Hematopoietic multipotent progenitor cell (in vitro differentiated cells): ENCODE measurements around the gene SSRP1. TPM values are rescaled to one million over a fixed set of nuclear protein-coding genes. Genes with fewer than 3 reads are reported as not detected.
A peak's percentile ranks its signal among the peaks of the same experiment; 100 is the strongest.

Experiments used
- DNase-seq, 3 donors: peaks; one replicate each; pipeline ENCODE4 v3.0.0-alpha.2; 2011 to 2015; ENCODE audit warnings: low read depth in 2 of 3, low spot score in 2 of 3
- total RNA-seq: library from RNA; depleted of rRNA; stranded (reverse); fragments of >200 nt; gene quantifications from one replicate; pipeline ENCODE4 v1.2.3, GENCODE V29; 2012

Gene SSRP1
- total RNA-seq, 1 donor, result 89.9 TPM

- no peak for DNase-seq
Observed at GRCh38 chr11:57359896-57360690, 24.4 kb upstream of the SSRP1 start.

DNA sequence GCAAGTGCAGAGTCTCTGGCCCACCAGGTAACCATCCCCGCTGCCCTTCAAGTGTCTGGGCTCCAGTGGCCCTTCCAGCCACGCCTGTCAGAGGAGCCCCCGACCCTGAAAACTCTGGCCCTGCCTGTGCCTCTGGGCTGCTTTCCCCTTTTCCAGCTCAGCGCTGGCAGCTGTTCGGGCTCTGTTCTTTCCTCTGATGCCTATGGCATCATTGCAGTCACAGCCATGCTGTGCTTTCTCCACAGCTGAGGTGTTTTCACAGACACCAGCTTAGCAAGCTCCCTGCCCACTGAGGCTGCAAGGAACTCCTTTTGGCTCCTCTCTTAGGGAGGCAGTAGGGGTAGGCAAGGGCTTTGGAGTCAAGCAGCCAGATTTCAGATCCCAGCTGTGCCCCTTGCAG is 23.7 kb upstream of the SSRP1 start:
- no peak for DNase-seq

- no peak for DNase-seq
Observed at GRCh38 chr11:57358991-57359390, 23.3 kb upstream of the SSRP1 start.

GRCh38 chr11:57358543-57358961 is 22.9 kb upstream of the SSRP1 start:
- DNase-seq, result peak in 1 of 3 donors; percentile 14

GRCh38 chr11:57357856-57358255 is 22.2 kb upstream of the SSRP1 start:
- peak in 1 of 3 donors; percentile 25 for DNase-seq

GRCh38 chr11:57357310-57357709 is 21.6 kb upstream of the SSRP1 start:
- no peak for DNase-seq

DNA sequence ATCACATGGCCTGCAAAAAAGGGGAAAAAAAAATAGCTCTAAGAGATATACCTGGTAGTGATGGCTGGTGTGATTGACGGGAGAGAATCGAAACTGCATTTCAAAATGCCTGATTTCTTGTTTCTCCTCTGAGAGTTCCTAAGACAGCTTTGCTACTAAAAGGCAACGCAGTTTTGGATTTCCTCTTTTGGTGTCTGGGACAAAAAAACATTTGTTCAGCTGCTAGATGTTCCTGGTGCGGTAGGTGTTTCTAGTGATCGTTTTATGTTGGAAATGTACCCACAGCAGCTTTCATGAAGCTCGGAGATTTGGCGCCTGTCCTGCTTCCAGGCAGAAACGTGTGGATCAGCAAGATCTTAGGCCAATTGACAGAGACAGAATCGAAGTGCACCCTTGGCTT is 20.6 kb upstream of the SSRP1 start:
- no peak for DNase-seq

GRCh38 chr11:57354699-57355098 is 19.0 kb upstream of the SSRP1 start:
- DNase-seq, result peak in 2 of 3 donors; percentile 94 to 98

- DNase-seq, result peak in 1 of 3 donors; percentile 28
Observed at GRCh38 chr11:57353852-57354251, 18.2 kb upstream of the SSRP1 start.

- DNase-seq, result no peak
Observed at GRCh38 chr11:57353446-57353845, 17.8 kb upstream of the SSRP1 start.

DNA sequence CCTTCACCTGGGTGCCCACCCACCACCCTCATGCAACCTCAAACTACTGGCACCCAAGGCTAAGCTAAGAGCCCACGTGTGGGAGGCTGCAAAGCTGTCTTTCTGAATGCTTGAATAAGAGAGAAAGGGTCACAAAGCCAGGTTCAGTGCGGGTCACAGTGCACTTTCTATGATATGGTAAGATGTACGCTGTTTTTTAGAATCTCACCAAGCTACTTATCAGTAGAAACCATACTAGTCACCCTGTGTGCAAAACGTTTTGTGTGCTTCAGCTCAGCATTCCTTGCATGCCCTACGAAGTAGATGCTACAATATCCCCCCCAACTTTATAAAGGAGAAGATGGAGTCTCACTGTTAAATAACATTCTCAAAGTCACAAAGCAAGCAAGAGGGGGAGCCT is 17.3 kb upstream of the SSRP1 start:
- no peak for DNase-seq

GRCh38 chr11:57349491-57350274 is 14.0 kb upstream of the SSRP1 start:
- peak in 2 of 3 donors; percentile 38 to 41 for DNase-seq

GRCh38 chr11:57348636-57349313 is 13.1 kb upstream of the SSRP1 start:
- DNase-seq, result no peak

DNA sequence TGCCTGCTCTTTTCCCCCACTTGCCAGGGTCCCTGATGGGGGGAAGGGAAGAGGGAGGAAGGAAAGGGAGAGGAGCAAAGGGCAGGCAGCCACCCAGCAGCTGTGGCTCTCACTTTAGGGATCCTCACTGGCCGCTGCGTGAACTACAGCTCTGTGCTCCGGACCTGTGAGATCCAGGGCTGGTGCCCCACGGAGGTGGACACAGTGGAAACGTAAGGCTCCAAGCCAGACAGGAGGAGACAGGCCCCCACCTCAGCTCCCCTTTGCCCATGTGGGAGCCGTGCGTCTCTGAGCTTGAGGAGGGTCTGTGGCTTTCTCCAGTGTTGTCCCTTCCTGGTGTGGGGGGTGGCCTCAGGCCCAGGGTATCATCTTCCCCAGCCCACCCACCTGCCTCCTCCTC is 12.4 kb upstream of the SSRP1 start:
- no peak for DNase-seq

GRCh38 chr11:57347336-57347735 is 11.6 kb upstream of the SSRP1 start:
- DNase-seq, result no peak

DNA sequence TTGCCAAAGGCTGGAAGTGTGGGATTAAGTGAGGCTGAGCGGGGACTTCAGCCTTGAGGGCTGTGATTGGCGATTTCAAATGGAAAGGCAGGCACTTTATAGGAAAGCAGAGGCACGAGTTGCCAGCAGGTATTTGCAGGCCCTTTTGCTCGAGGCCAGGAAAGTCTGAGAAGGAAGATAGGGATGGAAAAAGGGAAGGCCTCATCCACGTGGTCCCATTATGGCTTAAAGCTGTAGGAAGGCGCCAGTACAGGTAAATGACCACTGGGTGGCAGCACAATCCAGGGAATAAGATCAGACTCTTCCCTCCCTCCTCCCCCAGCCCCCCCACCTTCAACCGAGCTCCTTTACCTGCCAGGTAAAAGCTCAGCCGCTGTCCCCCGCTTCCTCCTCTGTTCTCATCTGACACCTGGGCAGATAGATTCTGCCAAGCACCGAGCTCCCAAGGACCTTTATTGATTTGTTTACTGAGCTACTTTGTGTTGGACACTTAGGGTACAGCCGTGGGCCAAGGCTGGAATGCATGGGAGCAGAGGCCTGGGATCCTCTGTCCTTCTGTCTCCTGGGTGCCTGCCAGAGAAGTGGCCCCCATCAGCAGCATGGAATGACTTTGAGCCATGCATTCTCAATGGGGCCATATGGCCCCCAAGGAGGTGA is 10.0 kb upstream of the SSRP1 start:
- peak; percentile 44 to 76 (median 54) for DNase-seq

DNA sequence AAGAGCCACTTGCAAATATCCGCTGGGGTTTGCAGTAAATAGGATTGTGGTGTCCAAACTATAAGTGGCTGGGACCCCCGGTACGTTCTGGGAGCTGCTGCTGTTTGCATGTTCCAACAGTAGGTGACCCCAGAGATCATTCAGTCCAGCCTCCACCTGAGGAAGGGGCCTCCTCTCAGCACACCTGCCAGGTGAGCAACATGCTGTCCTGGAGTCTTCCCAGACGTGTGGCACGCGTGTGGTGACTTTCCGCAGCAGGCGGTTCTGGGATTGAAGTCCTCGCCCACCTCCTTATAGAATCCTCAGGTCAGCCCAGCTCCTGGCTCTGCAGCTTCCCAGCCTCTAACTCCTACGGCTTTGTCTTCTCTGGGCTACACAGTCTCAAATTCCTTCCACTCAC is 9.1 kb upstream of the SSRP1 start:
- no peak for DNase-seq

DNA sequence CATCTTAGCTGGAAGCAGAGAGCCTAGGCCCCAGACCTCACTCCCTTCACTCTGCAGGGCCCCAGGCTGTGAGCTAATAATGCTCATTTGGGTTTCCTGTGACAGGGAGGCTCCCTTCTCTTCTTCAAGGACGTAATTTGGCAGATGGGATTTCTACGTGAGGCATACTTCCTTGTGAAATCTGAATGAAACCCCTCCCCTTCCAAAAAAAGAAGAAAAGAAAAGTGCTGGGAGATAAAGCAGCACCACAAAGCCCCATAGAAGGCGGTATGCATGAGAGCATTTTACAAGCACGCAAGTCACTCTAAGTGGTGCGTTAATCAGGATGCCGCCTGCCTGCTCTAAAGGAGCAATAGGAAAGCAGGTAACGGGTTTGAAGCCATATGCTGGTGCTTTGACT is 8.1 kb upstream of the SSRP1 start:
- DNase-seq, result no peak

DNA sequence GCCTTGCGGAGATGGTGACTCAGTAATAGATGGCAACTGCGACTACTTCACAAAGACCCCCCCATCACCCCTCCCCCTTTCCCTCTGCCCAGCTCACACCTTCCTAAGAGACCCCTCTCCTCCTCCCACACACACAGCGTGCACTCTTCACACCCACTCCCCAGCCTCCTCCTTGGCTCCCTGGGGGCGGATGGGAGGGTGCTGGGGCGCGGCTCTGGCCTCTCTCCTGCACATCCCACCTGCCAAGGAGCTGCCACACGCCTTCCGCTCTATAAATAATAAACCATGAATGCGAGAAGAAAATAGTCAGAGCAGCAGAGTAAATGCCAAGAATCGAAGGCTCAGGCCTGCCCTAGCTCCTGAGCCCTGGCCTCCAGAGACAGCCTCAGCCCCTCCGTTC is 7.0 kb upstream of the SSRP1 start:
- DNase-seq, result no peak

GRCh38 chr11:57341250-57341808 is 5.6 kb upstream of the SSRP1 start:
- DNase-seq, result no peak
